Endodermal cell (in vitro differentiated cells): ENCODE data around the gene CMIP. TPM values are rescaled to one million over a fixed set of nuclear protein-coding genes. Genes with fewer than 3 reads are reported as not detected.

Experiments
- DNase-seq: peaks from one replicate; pipeline ENCODE4 v3.0.0-alpha.2; 2017
- H3K27ac ChIP-seq: 2 replicates; pipeline ENCODE4 v1.5.1; 2013; ENCODE audit warnings: mild to moderate bottlenecking, low read depth, low read length, moderate library complexity
- H3K27me3 ChIP-seq: 2 replicates; pipeline ENCODE4 v1.6.1; 2013; ENCODE audit warnings: mild to moderate bottlenecking, low read length, moderate library complexity; ENCODE audit not compliant: insufficient read depth, control insufficient read depth, poor library complexity, severe bottlenecking
- H3K36me3 ChIP-seq: 2 replicates; pipeline ENCODE4 v1.7.0; 2013; ENCODE audit warnings: mild to moderate bottlenecking, low read length, moderate library complexity; ENCODE audit not compliant: control insufficient read depth, insufficient read depth
- H3K4me1 ChIP-seq: one replicate; pipeline ENCODE4 v1.7.0; 2013; ENCODE audit warnings: low read length; ENCODE audit not compliant: control insufficient read depth, insufficient read depth
- H3K4me3 ChIP-seq: 2 replicates; pipeline ENCODE4 v1.5.1; 2013; ENCODE audit warnings: mild to moderate bottlenecking, low read length, moderate library complexity
- H3K9ac ChIP-seq: 2 replicates; pipeline ENCODE4 v1.6.1; 2013; ENCODE audit warnings: mild to moderate bottlenecking, low read length, moderate library complexity; ENCODE audit not compliant: poor library complexity, severe bottlenecking; ENCODE audit errors: extremely low read depth
- H3K9me3 ChIP-seq: 2 replicates; pipeline ENCODE4 v1.6.1; 2013; ENCODE audit warnings: mild to moderate bottlenecking, low read length, moderate library complexity; ENCODE audit not compliant: control insufficient read depth
- H3K27ac Mint-ChIP-seq: 2 replicates; pipeline ENCODE4 v1.8.0; 2020; ENCODE audit warnings: mixed read lengths
- H3K27me3 Mint-ChIP-seq: 2 replicates; pipeline ENCODE4 v1.8.0; 2021; ENCODE audit warnings: mild to moderate bottlenecking, mixed read lengths; ENCODE audit not compliant: insufficient read depth
- H3K36me3 Mint-ChIP-seq: 2 replicates; pipeline ENCODE4 v1.8.0; 2020; ENCODE audit warnings: low read depth, mixed read lengths
- H3K4me1 Mint-ChIP-seq: 2 replicates; pipeline ENCODE4 v1.8.0; 2020; ENCODE audit warnings: mixed read lengths
- H3K4me3 Mint-ChIP-seq: 2 replicates; pipeline ENCODE4 v1.8.0; 2020; ENCODE audit warnings: mild to moderate bottlenecking, moderate library complexity, mixed read lengths
- H3K9me3 Mint-ChIP-seq: 2 replicates; pipeline ENCODE4 v1.8.0; 2020; ENCODE audit warnings: mild to moderate bottlenecking, mixed read lengths
- WGBS, 2 experiments: methylation state at CpG; one replicate each; pipeline versions ENCODE4 v1.1.5 to v1.1.7; 2013; ENCODE audit warnings: missing lambda C conversion rate in 2 of 2, mixed read lengths in 1 of 2; ENCODE audit not compliant: insufficient coverage in 1 of 2, insufficient read length in 1 of 2; 5-methylcytosine and 5-hydroxymethylcytosine counted together
- total RNA-seq, 2 donors: library from RNA; stranded (reverse); fragmentation: NEBNext Ultra II Directional in 1 of 2; extraction: Animal tissue kit (Norgen Biotek cat#: 25700) in 1 of 2; gene quantifications; 2 replicates in 1 of 2; 3 replicates in 1 of 2; pipeline ENCODE4 v1.2.1, GENCODE V29; 2021
- TF ChIP-seq, protein P1 (sequence below): fragments of 200-600 bp; sonication (generic); conservative IDR thresholded peaks from 2 replicates; pipeline ENCODE4 v1.5.0; 2021; ENCODE audit warnings: antibody characterized with exemption, mild to moderate bottlenecking

CMIP gene
- total RNA-seq, 2 donors from 2014 or later, result 64.0 to 64.7 TPM

DNA sequence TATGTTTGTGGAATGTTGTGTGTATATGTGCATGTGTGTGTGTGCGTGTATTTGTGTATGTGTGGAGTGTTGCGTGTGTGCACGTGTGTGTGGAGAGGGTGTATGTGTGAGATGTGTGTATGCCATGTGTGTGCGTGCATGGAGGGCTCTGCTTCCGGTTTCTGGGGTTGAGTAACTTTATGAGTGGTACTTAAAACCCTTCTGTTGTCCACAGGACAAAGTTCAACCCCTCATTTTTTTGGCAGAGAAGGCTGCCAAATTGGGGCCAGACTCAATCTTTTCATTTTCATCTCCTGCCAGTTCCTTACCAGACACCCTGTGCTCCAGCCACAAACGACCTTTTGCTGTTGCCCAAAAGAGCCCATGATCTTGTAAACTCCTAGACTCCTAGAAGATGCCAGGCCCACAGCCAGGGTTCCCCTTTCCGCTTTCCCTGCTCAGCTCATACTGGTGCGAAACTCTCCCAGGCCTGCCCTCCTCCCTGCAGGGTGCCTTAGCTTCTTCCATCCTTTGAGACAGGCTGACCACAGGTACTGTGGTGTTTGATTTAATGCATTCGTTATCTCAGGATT lies 100.2 kb downstream of the CMIP start:
- Mint-ChIP-seq H3K9me3 (no peaks in the 10 kb centered on the region), H3K4me3 (no peak overlapping the region), H3K36me3 (no peaks in the 10 kb centered on the region), H3K27ac (peak overlapping the region; percentile 4), H3K27me3 (no peaks in the 10 kb centered on the region), H3K4me1 (peaks cover 40% of the 10 kb centered on the region)
- DNase-seq, result no peak
- WGBS, 2 experiments, result 90 to 91% methylated on average over 6 to 9 of the region's 9 CpGs
- no peaks in the 10 kb centered on the region for H3K36me3 ChIP-seq
- H3K27ac ChIP-seq, result no peak overlapping the region
- peaks cover 9% of the 10 kb centered on the region for H3K4me1 ChIP-seq
- H3K9me3 ChIP-seq, result no peaks in the 10 kb centered on the region
- no peaks in the 10 kb centered on the region for H3K27me3 ChIP-seq
- no peak overlapping the region for H3K4me3 ChIP-seq
- TF ChIP-seq, protein P1, sequence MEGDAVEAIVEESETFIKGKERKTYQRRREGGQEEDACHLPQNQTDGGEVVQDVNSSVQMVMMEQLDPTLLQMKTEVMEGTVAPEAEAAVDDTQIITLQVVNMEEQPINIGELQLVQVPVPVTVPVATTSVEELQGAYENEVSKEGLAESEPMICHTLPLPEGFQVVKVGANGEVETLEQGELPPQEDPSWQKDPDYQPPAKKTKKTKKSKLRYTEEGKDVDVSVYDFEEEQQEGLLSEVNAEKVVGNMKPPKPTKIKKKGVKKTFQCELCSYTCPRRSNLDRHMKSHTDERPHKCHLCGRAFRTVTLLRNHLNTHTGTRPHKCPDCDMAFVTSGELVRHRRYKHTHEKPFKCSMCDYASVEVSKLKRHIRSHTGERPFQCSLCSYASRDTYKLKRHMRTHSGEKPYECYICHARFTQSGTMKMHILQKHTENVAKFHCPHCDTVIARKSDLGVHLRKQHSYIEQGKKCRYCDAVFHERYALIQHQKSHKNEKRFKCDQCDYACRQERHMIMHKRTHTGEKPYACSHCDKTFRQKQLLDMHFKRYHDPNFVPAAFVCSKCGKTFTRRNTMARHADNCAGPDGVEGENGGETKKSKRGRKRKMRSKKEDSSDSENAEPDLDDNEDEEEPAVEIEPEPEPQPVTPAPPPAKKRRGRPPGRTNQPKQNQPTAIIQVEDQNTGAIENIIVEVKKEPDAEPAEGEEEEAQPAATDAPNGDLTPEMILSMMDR, result no peak
- H3K9ac ChIP-seq, result no peak overlapping the region

DNA sequence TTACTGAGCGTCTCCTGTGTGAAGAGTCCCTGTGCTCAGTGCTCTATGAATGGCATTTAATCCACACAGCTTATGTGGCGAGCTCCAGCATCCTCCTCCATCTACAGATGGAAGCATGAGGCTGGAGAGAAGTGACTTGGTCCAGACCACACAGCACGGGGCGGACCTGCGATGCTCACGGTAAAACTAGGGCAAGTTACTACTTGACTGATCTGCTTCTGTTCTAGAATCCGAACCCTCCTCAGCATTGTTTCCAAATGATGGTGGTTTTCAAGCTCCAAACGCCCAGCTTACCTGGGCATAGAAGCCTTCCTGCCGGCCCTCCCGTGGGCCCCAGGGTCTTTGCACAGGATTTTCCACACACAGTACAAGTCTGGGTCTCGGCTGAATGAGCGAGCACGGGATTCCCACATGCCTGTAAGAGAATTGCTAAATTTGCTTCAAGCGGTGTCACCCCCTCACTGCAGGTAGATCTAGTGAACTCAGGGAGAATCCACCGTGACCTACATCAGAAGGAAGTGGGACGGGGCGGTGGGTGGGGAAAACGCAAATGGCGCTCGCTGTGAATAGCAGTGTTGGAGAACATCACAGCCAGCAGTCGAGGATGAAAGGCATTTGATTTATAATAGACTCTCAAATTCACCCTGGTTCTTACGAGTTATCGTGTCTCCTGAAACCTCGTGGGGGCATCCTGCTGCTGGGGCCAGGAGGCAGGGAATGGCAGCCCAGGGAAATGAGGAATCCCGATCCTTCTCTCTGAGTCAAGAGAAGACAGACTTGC lies 101.1 kb downstream of the CMIP start:
- Histone ChIP-seq H3K9me3 (no peaks in the 10 kb centered on the region), H3K27me3 (no peaks in the 10 kb centered on the region), H3K36me3 (no peaks in the 10 kb centered on the region), H3K4me1 (peaks cover 9% of the 10 kb centered on the region), H3K27ac (no peak overlapping the region), H3K9ac (no peak overlapping the region), H3K4me3 (no peak overlapping the region)
- no peak for DNase-seq
- H3K4me1 Mint-ChIP-seq, result peaks cover 38% of the 10 kb centered on the region
- H3K9me3 Mint-ChIP-seq, result no peaks in the 10 kb centered on the region
- no peaks in the 10 kb centered on the region for H3K27me3 Mint-ChIP-seq
- WGBS, 2 experiments, result 85 to 90% methylated on average over 23 to 25 of the region's 25 CpGs
- no peak overlapping the region for H3K27ac Mint-ChIP-seq
- H3K36me3 Mint-ChIP-seq, result no peaks in the 10 kb centered on the region
- TF ChIP-seq, protein P1, result no peak
- H3K4me3 Mint-ChIP-seq, result no peak overlapping the region

DNA sequence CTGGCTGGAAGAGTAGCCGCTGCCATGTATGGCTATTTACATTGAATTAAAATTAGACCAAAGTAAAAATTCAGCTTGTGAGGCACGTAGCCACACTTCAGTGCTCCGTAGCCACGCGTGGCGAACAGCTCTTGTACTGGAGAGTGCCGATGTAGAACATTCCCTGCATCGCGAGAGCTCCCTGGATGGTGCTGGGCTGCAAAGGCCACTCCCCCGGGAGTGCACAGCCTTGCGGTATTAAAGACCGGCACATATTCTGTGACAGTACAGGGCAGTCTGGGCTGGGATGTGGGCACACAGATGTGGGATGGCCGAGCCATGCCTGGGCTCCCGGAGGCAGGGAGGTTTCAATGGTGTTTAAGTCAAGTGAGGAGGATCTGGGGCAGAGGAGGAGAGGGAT lies 102.2 kb downstream of the CMIP start:
- Histone ChIP-seq H3K4me3 (no peak overlapping the region), H3K36me3 (no peaks in the 10 kb centered on the region), H3K27ac (no peak overlapping the region), H3K9me3 (no peaks in the 10 kb centered on the region), H3K9ac (no peak overlapping the region), H3K4me1 (peaks cover 9% of the 10 kb centered on the region), H3K27me3 (no peaks in the 10 kb centered on the region)
- peak overlapping the region; percentile 74 for H3K27ac Mint-ChIP-seq
- WGBS, 2 experiments, result 90 to 95% methylated on average over 10 to 14 of the region's 14 CpGs
- H3K27me3 Mint-ChIP-seq, result no peaks in the 10 kb centered on the region
- TF ChIP-seq, protein P1, result no peak
- peaks cover 38% of the 10 kb centered on the region for H3K4me1 Mint-ChIP-seq
- DNase-seq, result no peak
- H3K4me3 Mint-ChIP-seq, result no peak overlapping the region
- H3K36me3 Mint-ChIP-seq, result no peaks in the 10 kb centered on the region
- no peaks in the 10 kb centered on the region for H3K9me3 Mint-ChIP-seq
